H1 (cell line): ENCODE data around the gene MSH5. TPM values are rescaled to one million over a fixed set of nuclear protein-coding genes. Genes with fewer than 3 reads are reported as not detected.

Source experiments
- CTCF ChIA-PET: fragments of 300-600 bp; sonication (Branson Sonifier 250); formaldehyde crosslinking; loops from one replicate; lab custom pipeline; 2021; ENCODE audit not compliant: partially characterized antibody; lab: Charles Lee
- POLR2A ChIA-PET: fragments of 300-600 bp; sonication (Branson Sonifier 250); formaldehyde crosslinking; loops from one replicate; lab custom pipeline; 2021; ENCODE audit warnings: inconsistent platforms; ENCODE audit not compliant: partially characterized antibody; lab: Charles Lee
- DNase-seq, 2 experiments: peaks; one replicate each; pipeline versions ENCODE4 v3.0.0 to v3.0.0-alpha.2; 2010 to 2022; ENCODE audit warnings: low spot score in 2 of 2, low read depth in 1 of 2, mixed read lengths in 1 of 2
- FAIRE-seq: peaks from 2 replicates; lab custom pipeline; 2011; peaks lifted over from hg19 to GRCh38; lab: Jason Lieb, UNC
- H2AFZ ChIP-seq: 2 replicates; pipeline ENCODE4 v1.8.1; 2012; ENCODE audit warnings: low read length, inconsistent platforms
- H2AK5ac ChIP-seq: 2 replicates; pipeline ENCODE4 v1.6.1; 2013; ENCODE audit warnings: low read depth, low read length
- H2BK120ac ChIP-seq: replicated peaks from 2 replicates; pipeline ENCODE3; 2013; ENCODE audit warnings: low read depth, low read length, inconsistent platforms
- H2BK12ac ChIP-seq: 2 replicates; pipeline ENCODE4 v1.6.1; 2013; ENCODE audit warnings: low read depth, low read length
- H2BK15ac ChIP-seq: 2 replicates; pipeline ENCODE4 v1.6.1; 2013; ENCODE audit warnings: low read length
- H2BK20ac ChIP-seq: 2 replicates; pipeline ENCODE4 v1.6.1; 2013; ENCODE audit warnings: low read length
- H2BK5ac ChIP-seq: 2 replicates; pipeline ENCODE4 v1.6.1; 2013; ENCODE audit warnings: low read depth, low read length
- H3K14ac ChIP-seq: 2 replicates; pipeline ENCODE4 v1.6.1; 2013; ENCODE audit warnings: inconsistent platforms; ENCODE audit not compliant: insufficient read length
- H3K18ac ChIP-seq: 2 replicates; pipeline ENCODE4 v1.6.1; 2013; ENCODE audit warnings: low read length; ENCODE audit errors: extremely low read depth
- H3K23ac ChIP-seq: 2 replicates; pipeline ENCODE4 v1.6.1; 2013; ENCODE audit warnings: inconsistent platforms; ENCODE audit not compliant: insufficient read length
- H3K23me2 ChIP-seq: 2 replicates; pipeline ENCODE4 v1.6.1; 2013; ENCODE audit warnings: low read depth, low read length
- H3K27ac ChIP-seq: 2 replicates; pipeline ENCODE4 v1.6.1; 2011; ENCODE audit warnings: low read depth, low read length, inconsistent platforms
- H3K27me3 ChIP-seq, 4 experiments: replicated peaks in 1 of 4; 1 replicate in 1 of 4; 2 replicates in 3 of 4; pipeline versions ENCODE4 v1.6.1 to v1.8.1; 2011 to 2013; ENCODE audit warnings: low read length in 3 of 4, mild to moderate bottlenecking in 3 of 4, inconsistent platforms in 2 of 4, mixed read lengths in 2 of 4, moderate library complexity in 1 of 4; ENCODE audit not compliant: control insufficient read depth in 3 of 4, insufficient read depth in 3 of 4; ENCODE audit errors: extremely low read depth in 1 of 4
- H3K36me3 ChIP-seq, 4 experiments: 2 replicates each; pipeline versions ENCODE4 v1.6.1 to v1.8.1; 2011 to 2013; ENCODE audit warnings: mild to moderate bottlenecking in 4 of 4, low read length in 3 of 4, moderate library complexity in 2 of 4, control low read depth in 1 of 4, inconsistent platforms in 1 of 4; ENCODE audit not compliant: insufficient read depth in 4 of 4, control insufficient read depth in 2 of 4
- H3K4ac ChIP-seq: replicated peaks from 2 replicates; pipeline ENCODE3; 2013; ENCODE audit warnings: low read length, low read depth, mixed read lengths, inconsistent platforms; ENCODE audit not compliant: insufficient read length
- H3K4me1 ChIP-seq, 4 experiments: replicated peaks in 1 of 4; 1 replicate in 1 of 4; 2 replicates in 3 of 4; pipeline versions ENCODE4 v1.6.1 to v1.8.1; 2011 to 2013; ENCODE audit warnings: low read length in 3 of 4, inconsistent platforms in 2 of 4, mixed read lengths in 1 of 4; ENCODE audit not compliant: insufficient read depth in 4 of 4, control insufficient read depth in 3 of 4
- H3K4me2 ChIP-seq, 2 experiments: 2 replicates each; pipeline versions ENCODE4 v1.6.1 to v1.8.1; 2011 to 2013; ENCODE audit warnings: low read depth in 2 of 2, low read length in 2 of 2, control low read depth in 1 of 2, inconsistent platforms in 1 of 2, mild to moderate bottlenecking in 1 of 2; ENCODE audit not compliant: insufficient read depth in 1 of 2
- H3K4me3 ChIP-seq, 4 experiments: fragments of 200-600, 300-600 bp in 1 of 4; sonication (generic), shearing (Covaris generic), sonication (Bioruptor Twin) in 1 of 4; 2 replicates each; pipeline versions ENCODE4 v1.5.1 to v1.8.1; 2011 to 2016; ENCODE audit warnings: low read length in 4 of 4, low read depth in 3 of 4, control low read depth in 2 of 4, inconsistent platforms in 2 of 4, mild to moderate bottlenecking in 2 of 4, mixed read lengths in 1 of 4, moderate library complexity in 1 of 4; ENCODE audit not compliant: insufficient read depth in 2 of 4; ENCODE audit errors: extremely low read depth in 1 of 4
- H3K56ac ChIP-seq: replicated peaks from 2 replicates; pipeline ENCODE3; 2013; ENCODE audit warnings: low read depth, mild to moderate bottlenecking, mixed read lengths, low read length, inconsistent platforms; ENCODE audit not compliant: insufficient read length
- H3K79me1 ChIP-seq: 2 replicates; pipeline ENCODE4 v1.6.1; 2013; ENCODE audit warnings: low read depth, low read length, control low read depth
- H3K79me2 ChIP-seq, 2 experiments: 2 replicates each; pipeline versions ENCODE4 v1.6.1 to v1.8.1; 2012 to 2013; ENCODE audit warnings: low read length in 2 of 2, mild to moderate bottlenecking in 2 of 2, inconsistent platforms in 1 of 2; ENCODE audit not compliant: insufficient read depth in 2 of 2, control insufficient read depth in 1 of 2
- H3K9ac ChIP-seq, 4 experiments: replicated peaks in 1 of 4; 1 replicate in 1 of 4; 2 replicates in 3 of 4; pipeline versions ENCODE4 v1.6.1 to v1.8.1; 2011 to 2013; ENCODE audit warnings: low read depth in 3 of 4, low read length in 3 of 4, control low read depth in 2 of 4, mild to moderate bottlenecking in 2 of 4, moderate library complexity in 2 of 4, inconsistent platforms in 1 of 4; ENCODE audit errors: extremely low read depth in 1 of 4
- H3K9me3 ChIP-seq, 2 experiments: 2 replicates each; pipeline versions ENCODE4 v1.6.1 to v1.8.1; 2012 to 2013; ENCODE audit warnings: mild to moderate bottlenecking in 2 of 2, moderate library complexity in 2 of 2, control low read depth in 1 of 2, inconsistent platforms in 1 of 2, low read depth in 1 of 2, low read length in 1 of 2, mixed read lengths in 1 of 2; ENCODE audit not compliant: insufficient read depth in 2 of 2
- H4K20me1 ChIP-seq, 2 experiments: replicated peaks in 1 of 2; 2 replicates each; pipeline versions ENCODE3 to v1.8.1; 2011 to 2013; ENCODE audit warnings: inconsistent platforms in 2 of 2, low read length in 2 of 2, mild to moderate bottlenecking in 1 of 2; ENCODE audit not compliant: insufficient read depth in 2 of 2, control insufficient read depth in 1 of 2
- H4K5ac ChIP-seq: 2 replicates; pipeline ENCODE4 v1.6.1; 2013; ENCODE audit warnings: low read length, low read depth, mixed read lengths, inconsistent platforms; ENCODE audit not compliant: insufficient read length
- H4K8ac ChIP-seq: 2 replicates; pipeline ENCODE4 v1.8.0; 2013; ENCODE audit warnings: mild to moderate bottlenecking, moderate library complexity, low read length, inconsistent platforms; ENCODE audit not compliant: insufficient read depth; ENCODE audit errors: extremely low read depth
- H4K91ac ChIP-seq: replicated peaks from 2 replicates; pipeline ENCODE3; 2013; ENCODE audit warnings: low read length, mixed read lengths, inconsistent platforms; ENCODE audit not compliant: insufficient read length
- TAF1 ChIP-seq: IDR thresholded peaks from 2 replicates; pipeline ENCODE4 v1.6.1; 2011; ENCODE audit warnings: mild to moderate bottlenecking, low read depth, low read length
- WGBS, 2 experiments: shearing (Covaris generic) in 1 of 2; methylation state at CpG; one replicate each; pipeline versions ENCODE4 v1.1.6 to v1.1.7; 2013 to 2015; ENCODE audit warnings: low lambda C conversion rate in 2 of 2, mixed read lengths in 2 of 2, inconsistent platforms in 1 of 2, low coverage in 1 of 2, missing lambda C conversion rate in 1 of 2; ENCODE audit not compliant: insufficient replicate concordance in 2 of 2, insufficient coverage in 1 of 2, insufficient read length in 1 of 2; ENCODE audit errors: extremely low coverage in 1 of 2, missing lambda C conversion rate in 1 of 2; 5-methylcytosine and 5-hydroxymethylcytosine counted together
- polyA plus RNA-seq, 7 experiments: library from polyadenylated mRNA; depleted of rRNA in 3 of 7; stranded (reverse) in 5 of 7; unstranded in 2 of 7; fragments of >200 nt in 5 of 7; fragments of 200-250 nt in 2 of 7; gene quantifications; 1 replicate in 5 of 7; 2 replicates in 1 of 7; 4 replicates in 1 of 7; pipeline versions ENCODE4 v1.2.1 to v1.2.3, GENCODE V29; 2011 to 2013; ENCODE audit warnings: missing spikeins in 2 of 7, mixed read lengths in 2 of 7
- total RNA-seq: library from RNA; stranded (reverse); fragmentation: NEBNext Ultra II Directional; extraction: Animal tissue kit (Norgen Biotek cat#: 25700); gene quantifications from 2 replicates; pipeline ENCODE4 v1.2.1, GENCODE V29; 2021

Gene MSH5
- total and polyA plus RNA-seq, 2 of the 8 experiments (the other 6 are each of a cell fraction or from before 2014, with no cell fraction given) = 25.3 to 26.5 TPM

DNA sequence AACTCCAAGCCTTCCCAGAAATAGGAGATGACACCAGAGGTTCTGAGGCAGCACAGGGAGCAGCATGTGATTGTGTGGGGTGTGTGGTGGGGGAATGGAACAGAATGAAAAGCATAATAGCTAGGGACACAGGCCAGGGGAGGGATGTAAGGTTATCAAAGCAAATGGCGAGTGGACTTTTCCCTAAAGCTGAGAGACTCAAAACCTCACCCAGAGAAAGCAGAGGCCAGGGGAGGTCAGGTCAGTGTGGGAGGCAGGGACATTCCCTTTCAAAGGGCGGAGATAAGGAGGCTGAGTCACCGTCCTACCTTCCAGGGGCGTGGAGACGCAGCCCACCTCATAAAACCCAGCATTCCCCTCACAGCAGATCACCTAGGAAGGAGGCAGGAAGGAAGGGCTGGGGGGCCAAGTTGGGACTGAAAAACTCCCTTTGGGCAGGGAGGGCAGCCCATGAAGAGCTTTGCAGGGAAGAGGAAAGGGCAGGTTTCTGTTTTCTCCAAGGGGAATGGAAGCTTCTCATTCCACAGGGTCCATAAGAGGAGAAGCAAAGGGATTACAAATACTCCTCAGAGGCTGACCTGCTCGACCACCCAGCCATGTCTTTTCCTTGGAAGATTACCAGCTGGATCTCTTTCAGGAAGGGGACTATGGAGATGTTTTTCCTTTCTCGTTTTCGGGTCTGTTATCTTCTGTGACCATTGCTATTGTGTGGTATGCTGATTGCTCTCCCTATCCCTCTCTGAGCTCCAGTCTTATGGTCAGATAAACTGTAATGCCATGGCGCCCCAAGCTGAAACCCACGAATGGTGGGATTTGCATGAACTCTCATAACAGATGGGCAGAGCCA, 49.4 kb upstream of the MSH5 start:
- Histone ChIP-seq H3K9ac (no peak overlapping the region), H4K91ac (no peak overlapping the region), H3K4ac (no peak overlapping the region), H3K27me3 (no peaks in the 10 kb centered on the region), H3K79me1 (no peaks in the 10 kb centered on the region), H2BK5ac (no peak overlapping the region), H3K18ac (no peak overlapping the region), H3K14ac (no peak overlapping the region), H3K23ac (no peak overlapping the region), H2BK12ac (no peak overlapping the region), H2BK15ac (no peak overlapping the region), H2AK5ac (no peak overlapping the region), H3K79me2 (no peaks in the 10 kb centered on the region), H4K20me1 (no peaks in the 10 kb centered on the region), H4K5ac (no peak overlapping the region), H3K23me2 (no peaks in the 10 kb centered on the region), H3K9me3 (no peaks in the 10 kb centered on the region), H3K56ac (no peak overlapping the region), H2BK20ac (no peak overlapping the region), H2AFZ (no peak overlapping the region), H3K4me3 (no peak overlapping the region), H2BK120ac (no peak overlapping the region), H4K8ac (no peak overlapping the region), H3K27ac (no peak overlapping the region), H3K4me1 (peaks cover 0 to 1% (median 0%) of the 10 kb centered on the region in 4 experiments; a peak in 2 of 7 replicates), H3K36me3 (peaks cover 7 to 28% (median 18%) of the 10 kb centered on the region in 4 experiments; a peak in 5 of 8 replicates), H3K4me2 (no peak overlapping the region)
- FAIRE-seq (no peak), DNase-seq (no peak)
- TF ChIP-seq TAF1 = no peak
- 88% methylated on average over 10 of the region's 10 CpGs; no CpG with 5 or more reads in 1 of the 2 experiments for WGBS, 2 experiments
- ChIA-PET CTCF (interaction anchor here (0.6 to 5.8 kb wide), 40 partner anchors 9 to 215 kb away, joined by 3 to 26 read pairs (median 4); partner anchors contain the start of genes ABHD16A, BAG6, C6orf47 and CSNK2B), POLR2A (interaction anchor here (0.7 to 6.6 kb wide), 11 partner anchors 9 to 58 kb away, joined by 3 to 33 read pairs (median 4); partner anchors contain the start of genes ABHD16A, BAG6, CLIC1 and GPANK1)
